ENCODE data around the gene AKNAD1.
"Not testable (repeated sequence)": the region's sequence is repeated elsewhere in the genome, so short reads cannot be mapped to it uniquely, and the experiment has no call there.

Gene AKNAD1

GRCh38 chr1:108856994-108857393 lies at the start of gene AKNAD1:
Gene AKNAD1 (minus strand): TSS chr1:108857094. CDS start chr1:108852664, 4,430 bp downstream.
- no peak for DNase-seq (ENCODE audit: low read depth in 2 of 2)

- no peak for DNase-seq (ENCODE audit: low read depth in 2 of 2)
These were observed 44.2 kb upstream of the AKNAD1 start for GRCh38 chr1:108901106-108901505.

- no peak for DNase-seq (ENCODE audit: low read depth in 2 of 2)
These were observed 41.2 kb upstream of the AKNAD1 start for GRCh38 chr1:108897865-108898720.

GRCh38 chr1:108896146-108897145 lies 39.6 kb upstream of the AKNAD1 start:
- no peak for DNase-seq (ENCODE audit: low read depth in 2 of 2)

- no peak for DNase-seq (ENCODE audit: low read depth in 2 of 2)
These were observed 36.2 kb upstream of the AKNAD1 start for GRCh38 chr1:108893141-108893530.

GRCh38 chr1:108892356-108893140 lies 35.7 kb upstream of the AKNAD1 start:
- DNase-seq (ENCODE audit: low read depth in 2 of 2): no peak

GRCh38 chr1:108889706-108890384 lies 33.0 kb upstream of the AKNAD1 start:
- no peak for DNase-seq (ENCODE audit: low read depth in 2 of 2)

- DNase-seq (ENCODE audit: low read depth in 2 of 2): not testable (repeated sequence)
These were observed 32.2 kb upstream of the AKNAD1 start for GRCh38 chr1:108889006-108889645.

- no peak for DNase-seq (ENCODE audit: low read depth in 2 of 2)
These were observed 29.4 kb upstream of the AKNAD1 start for GRCh38 chr1:108886292-108886691.

GRCh38 chr1:108884968-108885367 lies 28.1 kb upstream of the AKNAD1 start:
- DNase-seq (ENCODE audit: low read depth in 2 of 2): no peak

GRCh38 chr1:108882837-108883236 lies 25.9 kb upstream of the AKNAD1 start:
- no peak for DNase-seq (ENCODE audit: low read depth in 2 of 2)

GRCh38 chr1:108881369-108881768 lies 24.5 kb upstream of the AKNAD1 start:
- DNase-seq (ENCODE audit: low read depth in 2 of 2): no peak

GRCh38 chr1:108880850-108881249 lies 24.0 kb upstream of the AKNAD1 start:
- DNase-seq (ENCODE audit: low read depth in 2 of 2): no peak

GRCh38 chr1:108878678-108879077 lies 21.8 kb upstream of the AKNAD1 start:
- no peak for DNase-seq (ENCODE audit: low read depth in 2 of 2)

- DNase-seq (ENCODE audit: low read depth in 2 of 2): no peak
These were observed 21.2 kb upstream of the AKNAD1 start for GRCh38 chr1:108878160-108878469.

- DNase-seq (ENCODE audit: low read depth in 2 of 2): no peak
These were observed 20.7 kb upstream of the AKNAD1 start for GRCh38 chr1:108877348-108878159.

GRCh38 chr1:108871050-108871724 lies 14.3 kb upstream of the AKNAD1 start:
- no peak for DNase-seq (ENCODE audit: low read depth in 2 of 2)

GRCh38 chr1:108865316-108865910 lies 8.5 kb upstream of the AKNAD1 start:
- DNase-seq (ENCODE audit: low read depth in 2 of 2): no peak

- DNase-seq (ENCODE audit: low read depth in 2 of 2): no peak
These were observed 7.1 kb upstream of the AKNAD1 start for GRCh38 chr1:108863984-108864383.

Measured in stimulated activated CD4-positive, alpha-beta T cell treated with anti-CD3 and anti-CD28 coated beads, Interleukin-1b, Interleukin-23, amount 100 ng/mL, for 4 hours (primary cell).